Stimulated activated CD8-positive, alpha-beta memory T cell treated with anti-CD3 and anti-CD28 coated beads, Interleukin-12 subunit alpha, Interleukin-12 subunit beta, amount 100 ng/mL, for 4 hours (primary cell): Measurements from ENCODE around the gene VDAC1.
A peak's percentile ranks its signal among the peaks of the same experiment; 100 is the strongest.
"Not testable (repeated sequence)": the region's sequence is repeated elsewhere in the genome, so short reads cannot be mapped to it uniquely, and the experiment has no call there.

Experiments used
- DNase-seq: peaks from one replicate; pipeline ENCODE4 v3.0.0-alpha.2; 2020; ENCODE audit warnings: low read depth

VDAC1 gene

GRCh38 chr5:133941456-133942196, 63.1 kb downstream of the VDAC1 start:
- no peak for DNase-seq

GRCh38 chr5:133939668-133940067, 65.1 kb downstream of the VDAC1 start:
- DNase-seq = no peak

- no peak for DNase-seq
Observed at GRCh38 chr5:133938929-133939328, 65.8 kb downstream of the VDAC1 start.

GRCh38 chr5:133938039-133938821, 66.5 kb downstream of the VDAC1 start:
- no peak for DNase-seq

- not testable (repeated sequence) for DNase-seq
Observed at GRCh38 chr5:133937628-133938027, 67.1 kb downstream of the VDAC1 start.

GRCh38 chr5:133936651-133937015, 68.1 kb downstream of the VDAC1 start:
- no peak for DNase-seq

GRCh38 chr5:133935991-133936650, 68.7 kb downstream of the VDAC1 start:
- DNase-seq = not testable (repeated sequence)

- DNase-seq = no peak
Observed at GRCh38 chr5:133935667-133935940, 69.2 kb downstream of the VDAC1 start.

- no peak for DNase-seq
Observed at GRCh38 chr5:133934822-133935666, 69.7 kb downstream of the VDAC1 start.

GRCh38 chr5:133934311-133934710, 70.5 kb downstream of the VDAC1 start:
- DNase-seq = no peak

GRCh38 chr5:133933670-133934295, 71.0 kb downstream of the VDAC1 start:
- DNase-seq = no peak

GRCh38 chr5:133933169-133933509, 71.6 kb downstream of the VDAC1 start:
- no peak for DNase-seq

GRCh38 chr5:133932441-133933168, 72.2 kb downstream of the VDAC1 start:
- no peak for DNase-seq

- DNase-seq = no peak
Observed at GRCh38 chr5:133931546-133931945, 73.2 kb downstream of the VDAC1 start.

GRCh38 chr5:133930813-133931090, 74.0 kb downstream of the VDAC1 start:
- no peak for DNase-seq

GRCh38 chr5:133930061-133930812, 74.5 kb downstream of the VDAC1 start:
- peak; percentile 40 for DNase-seq

GRCh38 chr5:133928587-133929393, 76.0 kb downstream of the VDAC1 start:
- DNase-seq = no peak

GRCh38 chr5:133927300-133928180, 77.2 kb downstream of the VDAC1 start:
- DNase-seq = no peak
